ENCODE measurements around the gene RS1. TPM values are rescaled to one million over a fixed set of nuclear protein-coding genes. Genes with fewer than 3 reads are reported as not detected.

RS1 gene
- total and polyA plus RNA-seq, 9 of the 15 experiments (the other 6 are each of a cell fraction or from before 2014, with no cell fraction given) = not detected

- FAIRE-seq = no peak
- ChIA-PET CTCF (ENCODE audit: low intra/inter-chr PET ratio) (no interaction called here), POLR2A (no interaction called here)
- no peaks in the 10 kb centered on the region for H3K36me3 ChIP-seq (ENCODE audit: control insufficient read depth, insufficient read depth, low read length)
- no TSS peak for BruUV-seq (replicated peaks)
- no peak overlapping the region for H3K4me3 ChIP-seq
- no peaks in the 10 kb centered on the region for H3K9me1 ChIP-seq (ENCODE audit: control insufficient read depth, insufficient read depth, low read length)
- H3K27me3 ChIP-seq (ENCODE audit: control insufficient read depth in 2 of 2, insufficient read depth in 2 of 2, low read length in 2 of 2) = peaks cover 0 to 32% of the 10 kb centered on the region in 2 experiments; a peak in 2 of 5 replicates
- no peak overlapping the region for H3K27ac ChIP-seq (ENCODE audit: extremely low read depth, low read depth, low read length)
- no peaks in the 10 kb centered on the region for H3K9me3 ChIP-seq (replicated peaks; ENCODE audit: control insufficient read depth, insufficient read depth, low read depth, low read length)
- no peaks in the 10 kb centered on the region for H3K4me1 ChIP-seq (replicated peaks in 1 of 2; ENCODE audit: control insufficient read depth in 2 of 2, insufficient read depth in 2 of 2, low read length in 2 of 2)
- DNase-seq (ENCODE audit: extremely low read depth in 1 of 4, low spot score in 3 of 4) = no peak
- in situ Hi-C loops (cut with MboI) = no loop called here
- 0% methylated on average over 6 of the region's 9 CpGs for WGBS (ENCODE audit: insufficient coverage, low coverage, missing lambda C conversion rate)
- no peak overlapping the region for H2AFZ ChIP-seq (ENCODE audit: low read depth, low read length)
- no peak overlapping the region for H3K9ac ChIP-seq (ENCODE audit: insufficient read depth in 1 of 2, low read depth in 2 of 2, low read length in 2 of 2)
- no peaks in the 10 kb centered on the region for H4K20me1 ChIP-seq (replicated peaks; ENCODE audit: control insufficient read depth, insufficient read depth, low read length)
- H3K4me2 ChIP-seq (ENCODE audit: insufficient read depth, low read length) = no peak overlapping the region
- no peak for ATAC-seq
- intact Hi-C loops (cut with micrococcal nuclease) = no loop called here
- TF ChIP-seq SMAD3 (CRISPR knock-in tag; conservative IDR thresholded peaks at IDR 0.05) (no peak), ZFX (CRISPR knock-in tag; IDR thresholded peaks at IDR 0.05) (no peak), ZNF778 (CRISPR knock-in tag; IDR thresholded peaks at IDR 0.05) (no peak)
- no peaks in the 10 kb centered on the region for H3K79me2 ChIP-seq (ENCODE audit: control insufficient read depth, insufficient read depth, low read length)
Observed at GRCh38 chrX:18682979-18683387, 11.1 kb upstream of the RS1 start.

- TF ChIP-seq ETV1 (tag; conservative IDR thresholded peaks at IDR 0.05; ENCODE audit: low read depth) (no peak), NRF1 (conservative IDR thresholded peaks at IDR 0.05 in 1 of 2, IDR thresholded peaks at IDR 0.05 in 1 of 2) (no peak), ARID4B (CRISPR knock-in tag; IDR thresholded peaks at IDR 0.05) (no peak), ETS2 (tag; IDR thresholded peaks at IDR 0.05; ENCODE audit: borderline replicate concordance, poor library complexity, severe bottlenecking) (no peak)
- Histone ChIP-seq H3K9me1 (ENCODE audit: control insufficient read depth, insufficient read depth, low read length) (no peaks in the 10 kb centered on the region), H3K4me2 (ENCODE audit: insufficient read depth, low read length) (no peak overlapping the region), H4K20me1 (replicated peaks; ENCODE audit: control insufficient read depth, insufficient read depth, low read length) (no peaks in the 10 kb centered on the region), H3K9ac (ENCODE audit: insufficient read depth in 1 of 2, low read depth in 2 of 2, low read length in 2 of 2) (no peak overlapping the region), H3K36me3 (ENCODE audit: control insufficient read depth, insufficient read depth, low read length) (no peaks in the 10 kb centered on the region), H3K27me3 (ENCODE audit: control insufficient read depth in 2 of 2, insufficient read depth in 2 of 2, low read length in 2 of 2) (peaks cover 0 to 28% of the 10 kb centered on the region in 2 experiments; a peak in 2 of 5 replicates), H3K9me3 (replicated peaks; ENCODE audit: control insufficient read depth, insufficient read depth, low read depth, low read length) (no peaks in the 10 kb centered on the region), H2AFZ (ENCODE audit: low read depth, low read length) (no peak overlapping the region), H3K4me3 (no peak overlapping the region), H3K4me1 (replicated peaks in 1 of 2; ENCODE audit: control insufficient read depth in 2 of 2, insufficient read depth in 2 of 2, low read length in 2 of 2) (no peaks in the 10 kb centered on the region), H3K79me2 (ENCODE audit: control insufficient read depth, insufficient read depth, low read length) (no peaks in the 10 kb centered on the region), H3K27ac (ENCODE audit: extremely low read depth, low read depth, low read length) (no peak overlapping the region)
- intact Hi-C loops (cut with micrococcal nuclease) = no loop called here
- no TSS peak for BruUV-seq (replicated peaks)
- in situ Hi-C loops (cut with MboI) = no loop called here
- no peak for ATAC-seq
- POLR2A ChIA-PET = interaction anchor here (0.5 kb wide), 1 partner anchor 1399 kb away, joined by 3 read pairs; no protein-coding TSS in a partner anchor
- WGBS (ENCODE audit: insufficient coverage, low coverage, missing lambda C conversion rate) = 2% methylated on average over 6 of the region's 6 CpGs
- CTCF ChIA-PET (ENCODE audit: low intra/inter-chr PET ratio) = no interaction called here
- DNase-seq (ENCODE audit: extremely low read depth in 1 of 4, low spot score in 3 of 4) = no peak
- no peak for FAIRE-seq
Observed at GRCh38 chrX:18681996-18682395, 10.1 kb upstream of the RS1 start.

Data from K562 (cell line).